ENCODE data around the gene ZFP69B. TPM values are rescaled to one million over a fixed set of nuclear protein-coding genes. Genes with fewer than 3 reads are reported as not detected.

Gene ZFP69B
- total and polyA plus RNA-seq, 2 donors (not counting 1 experiment from before 2014, with no cell fraction given): 1.0 to 10.8 TPM

- H3K9me3 ChIP-seq (ENCODE audit: control extremely low read depth in 1 of 3, control insufficient read depth in 2 of 3, insufficient read depth in 1 of 3, low read length in 2 of 3): peaks cover 0 to 4% (median 0%) of the 10 kb centered on the region in 3 donors
- peaks cover 5% of the 10 kb centered on the region for H3K79me2 ChIP-seq (ENCODE audit: control insufficient read depth, insufficient read depth, low read length)
- H3K4me1 Mint-ChIP-seq: peaks cover 44% of the 10 kb centered on the region
- H3K27me3 ChIP-seq (replicated peaks in 1 of 4; ENCODE audit: control extremely low read depth in 1 of 4, control insufficient read depth in 3 of 4, insufficient read depth in 4 of 4, low read length in 3 of 4): no peaks in the 10 kb centered on the region
- H3K27ac ChIP-seq (ENCODE audit: low read length in 2 of 2): peak overlapping the region in 1 of 2 donors; percentile 34
- CTCF ChIA-PET: interaction anchor here (1.0 to 1.6 kb wide), 3 partner anchors 17 to 278 kb away, joined by 4 to 7 read pairs (median 4); no protein-coding TSS in a partner anchor
- TF ChIP-seq EZH2 (IDR thresholded peaks at IDR 0.05; ENCODE audit: borderline replicate concordance, insufficient read depth, low read depth, low read length, poor library complexity, severe bottlenecking): no peak
- no peak for TF ChIP-seq CTCF (IDR thresholded peaks at IDR 0.05)
- H3K4me1 ChIP-seq (ENCODE audit: control insufficient read depth in 2 of 2, insufficient read depth in 2 of 2, low read length in 2 of 2): peaks cover 19 to 31% of the 10 kb centered on the region in 2 donors
- H4K20me1 ChIP-seq (ENCODE audit: control insufficient read depth, insufficient read depth, low read length, poor library complexity, severe bottlenecking): peaks cover 44% of the 10 kb centered on the region
- no peak overlapping the region for H3K4me3 Mint-ChIP-seq
- POLR2A ChIA-PET: no interaction called here
- H2AFZ ChIP-seq (ENCODE audit: insufficient read depth, low read depth, low read length, poor library complexity, severe bottlenecking): no peak overlapping the region
- peaks cover 12 to 81% of the 10 kb centered on the region in 2 experiments for H3K36me3 ChIP-seq (replicated peaks in 1 of 2; ENCODE audit: control extremely low read depth in 1 of 2, control insufficient read depth in 1 of 2, extremely low read depth in 1 of 2, insufficient read depth in 2 of 2, low read length in 1 of 2)
- peaks cover 2% of the 10 kb centered on the region for H3K9me3 Mint-ChIP-seq (ENCODE audit: insufficient read depth)
- H3K27me3 Mint-ChIP-seq: no peaks in the 10 kb centered on the region
- no peak overlapping the region for H3K4me2 ChIP-seq (replicated peaks; ENCODE audit: low read depth, low read length, poor library complexity, severe bottlenecking)
- H3K9ac ChIP-seq (ENCODE audit: low read length): no peak overlapping the region
- ATAC-seq (ENCODE audit: low read depth) (no peak), DNase-seq (no peak)
- no peak overlapping the region for H3K4me3 ChIP-seq (ENCODE audit: control extremely low read depth in 1 of 5, extremely low read depth in 1 of 5, insufficient read depth in 1 of 5, low read depth in 2 of 5, low read length in 4 of 5)
- H3K27ac Mint-ChIP-seq: peak overlapping the region; percentile 74
- 72% methylated on average over 8 of the region's 15 CpGs for WGBS (ENCODE audit: insufficient coverage)
- intact Hi-C loops (cut with micrococcal nuclease): no loop called here
These were observed 28.6 kb upstream of the ZFP69B start for GRCh38 chr1:40421431-40422384.
